Hematopoietic multipotent progenitor cell treated with erythropoietin and hydrocortisone succinate and interleukin-3 and kit ligand, for 17 days (in vitro differentiated cells): ENCODE results near the gene IQCE.
"Not testable (repeated sequence)": the region's sequence is repeated elsewhere in the genome, so short reads cannot be mapped to it uniquely, and the experiment has no call there.

Experiments
- DNase-seq: peaks from one replicate; pipeline ENCODE4 v3.0.0-alpha.2; 2015; ENCODE audit warnings: low spot score

The IQCE gene

GRCh38 chr7:2533566-2533965, 25.2 kb upstream of the IQCE start:
- not testable (repeated sequence) for DNase-seq

GRCh38 chr7:2534214-2534613, 24.6 kb upstream of the IQCE start:
- DNase-seq = not testable (repeated sequence)

- not testable (repeated sequence) for DNase-seq
Measured at GRCh38 chr7:2535872-2536627, 22.7 kb upstream of the IQCE start.

GRCh38 chr7:2537981-2538851, 20.6 kb upstream of the IQCE start:
- DNase-seq = no peak

- no peak for DNase-seq
Measured at GRCh38 chr7:2539031-2539911, 19.5 kb upstream of the IQCE start.

GRCh38 chr7:2540133-2540532, 18.6 kb upstream of the IQCE start:
- no peak for DNase-seq

GRCh38 chr7:2540641-2541051, 18.1 kb upstream of the IQCE start:
- no peak for DNase-seq

- DNase-seq = no peak
Measured at GRCh38 chr7:2541291-2542010, 17.3 kb upstream of the IQCE start.

- no peak for DNase-seq
Measured at GRCh38 chr7:2542011-2542915, 16.5 kb upstream of the IQCE start.

- no peak for DNase-seq
Measured at GRCh38 chr7:2542916-2543871, 15.6 kb upstream of the IQCE start.

GRCh38 chr7:2544541-2545188, 14.1 kb upstream of the IQCE start:
- no peak for DNase-seq

- no peak for DNase-seq
Measured at GRCh38 chr7:2545746-2546425, 12.9 kb upstream of the IQCE start.

GRCh38 chr7:2546776-2547586, 11.8 kb upstream of the IQCE start:
- DNase-seq = no peak

GRCh38 chr7:2551418-2551817, 7.4 kb upstream of the IQCE start:
- DNase-seq = no peak

GRCh38 chr7:2553108-2553507, 5.7 kb upstream of the IQCE start:
- no peak for DNase-seq

- no peak for DNase-seq
Measured at GRCh38 chr7:2553831-2554581, 4.8 kb upstream of the IQCE start.
